NB4 (cell line): Measurements from ENCODE around the gene CACNG4.
A peak's percentile ranks its signal among the peaks of the same experiment; 100 is the strongest.

Experiments
- DNase-seq: peaks from one replicate; pipeline ENCODE4 v3.0.0; 2010; ENCODE audit warnings: low read depth
- H3K4me3 ChIP-seq: one replicate; pipeline ENCODE4 v1.5.1; 2011; ENCODE audit warnings: mild to moderate bottlenecking, low read depth, low read length, moderate library complexity
- CTCF ChIP-seq: IDR thresholded peaks from one replicate; pipeline ENCODE4 v1.5.1; 2012; ENCODE audit warnings: low read depth, low read length
- MAX ChIP-seq: IDR thresholded peaks from 2 replicates; pipeline ENCODE4 v1.6.1; 2011; ENCODE audit warnings: low read depth, low read length
- MYC ChIP-seq: IDR thresholded peaks from 2 replicates; pipeline ENCODE4 v1.6.1; 2011; ENCODE audit warnings: low read depth, low read length
- POLR2A ChIP-seq: IDR thresholded peaks from 2 replicates; pipeline ENCODE4 v1.6.1; 2011; ENCODE audit warnings: mild to moderate bottlenecking; ENCODE audit not compliant: insufficient read length; ENCODE audit errors: extremely low read depth

The CACNG4 gene

DNA sequence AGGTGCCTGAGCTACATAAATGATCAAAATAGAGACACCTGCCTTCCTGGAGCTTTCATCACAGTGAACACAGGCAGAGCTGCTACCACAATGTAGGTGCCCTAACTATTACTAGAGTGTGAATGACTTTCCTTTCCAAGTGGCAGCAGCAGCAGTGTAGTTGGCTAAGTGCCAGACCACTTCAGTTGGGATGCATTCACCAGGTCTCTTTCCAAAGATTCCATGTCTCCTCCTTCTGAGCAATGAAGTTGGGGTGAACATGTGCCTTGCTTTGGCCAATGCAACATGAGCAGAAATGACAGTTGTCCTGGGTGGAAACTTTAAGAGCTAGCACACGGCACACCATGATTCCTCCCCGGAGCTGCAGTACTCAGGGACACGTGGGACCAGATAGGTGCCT, 23.3 kb upstream of the CACNG4 start:
- no peak overlapping the region for H3K4me3 ChIP-seq
- DNase-seq, result no peak
- no peak for TF ChIP-seq POLR2A

DNA sequence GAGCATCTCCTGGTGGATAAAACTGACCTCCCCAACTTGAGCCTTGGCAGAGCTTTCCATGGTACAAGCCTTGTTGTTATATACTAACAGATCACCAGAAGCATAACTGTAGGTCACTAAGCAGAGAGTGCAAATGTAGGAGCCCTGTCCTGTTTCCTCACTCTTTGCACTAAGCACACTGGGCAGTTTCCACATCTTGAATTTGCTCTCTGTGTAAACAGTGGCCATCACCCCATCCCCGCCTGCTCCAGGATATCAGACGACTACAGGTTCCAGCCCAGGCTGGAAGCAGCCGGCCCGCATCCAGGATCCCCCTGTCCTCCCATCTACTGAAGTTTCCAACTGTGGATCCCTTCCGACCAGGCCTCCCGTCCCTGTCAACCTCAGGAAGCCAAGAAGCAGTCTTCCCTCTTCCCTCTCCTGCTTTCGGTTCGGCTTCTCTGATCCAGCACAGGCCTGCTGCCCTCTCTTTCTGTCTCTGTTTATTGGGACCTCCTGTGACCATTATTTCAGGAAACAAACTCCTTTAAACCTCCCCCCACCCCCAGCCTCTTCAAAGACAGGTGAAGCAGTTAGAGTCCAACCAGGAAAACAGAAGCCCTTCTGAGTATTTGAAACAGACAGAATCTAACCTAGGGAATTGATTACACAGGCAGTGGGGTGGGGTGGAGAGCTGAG, 22.6 kb upstream of the CACNG4 start:
- H3K4me3 ChIP-seq, result no peak overlapping the region
- no peak for TF ChIP-seq MYC
- TF ChIP-seq CTCF, result no peak
- no peak for TF ChIP-seq MAX
- no peak for TF ChIP-seq POLR2A
- no peak for DNase-seq

GRCh38 chr17:66942451-66943264, 21.8 kb upstream of the CACNG4 start:
- TF ChIP-seq CTCF, result no peak
- no peak overlapping the region for H3K4me3 ChIP-seq
- DNase-seq, result no peak

- DNase-seq, result no peak
- H3K4me3 ChIP-seq, result no peak overlapping the region
- TF ChIP-seq MAX, result no peak
- TF ChIP-seq CTCF, result no peak
- no peak for TF ChIP-seq MYC
- no peak for TF ChIP-seq POLR2A
Measured at GRCh38 chr17:66943484-66943883, 21.0 kb upstream of the CACNG4 start.

- DNase-seq, result no peak
- TF ChIP-seq CTCF (no peak), MAX (no peak), POLR2A (no peak), MYC (no peak)
- H3K4me3 ChIP-seq, result no peak overlapping the region
Measured at GRCh38 chr17:66944351-66945146, 20.0 kb upstream of the CACNG4 start.

DNA sequence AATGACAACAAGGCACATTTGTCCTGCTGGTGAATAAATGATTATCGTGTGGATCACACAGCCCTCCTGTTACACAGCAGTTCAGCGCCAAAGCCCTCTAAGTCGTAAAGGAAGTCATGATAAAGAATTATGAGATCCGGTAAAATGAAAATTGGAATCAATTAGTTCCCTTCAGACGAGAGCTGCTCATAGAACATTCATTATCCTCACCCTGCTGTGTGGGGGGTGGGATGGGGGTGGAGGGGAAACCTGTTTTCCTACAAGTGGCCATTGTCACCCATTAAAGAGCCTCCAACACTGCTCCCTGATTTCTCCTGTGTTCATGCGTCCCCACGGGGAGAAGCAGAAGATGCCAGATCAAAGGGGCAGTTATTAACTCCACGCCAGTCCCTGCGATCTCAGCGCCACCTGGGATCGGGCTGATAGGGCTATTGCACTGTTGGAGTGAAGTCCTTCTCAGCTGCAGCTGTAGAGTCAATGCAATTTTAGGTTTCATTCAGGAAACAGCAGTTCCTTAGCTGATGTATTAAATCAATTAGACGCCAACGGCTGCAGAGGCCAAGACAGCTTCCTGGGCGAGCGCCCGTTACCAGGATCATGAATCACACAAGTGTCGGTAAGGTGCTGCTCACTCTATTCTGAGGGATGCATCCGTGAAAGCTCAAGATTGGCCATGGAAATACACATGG, 19.2 kb upstream of the CACNG4 start:
- H3K4me3 ChIP-seq, result no peak overlapping the region
- peak; percentile 67 for DNase-seq

More for the DNA sequence above, 19.2 kb upstream of the CACNG4 start:
- no peak for TF ChIP-seq MYC
- no peak for TF ChIP-seq MAX
- no peak for TF ChIP-seq CTCF
- no peak for TF ChIP-seq POLR2A
